Natural killer cell (primary cell): ENCODE data around the gene STUB1. TPM values are rescaled to one million over a fixed set of nuclear protein-coding genes. Genes with fewer than 3 reads are reported as not detected.

Experiments
- ATAC-seq, 3 donors: fragments of 150-1000 bp in 2 of 3; fragments of 200-7000 bp in 1 of 3; cut with Tn5 transposase; 1 replicate in 1 of 3; 2 replicates in 2 of 3; pipeline ENCODE4 v1.10.0; 2021; ENCODE audit warnings: mild to moderate bottlenecking in 2 of 3, moderate library complexity in 2 of 3
- DNase-seq, 2 donors: peaks; one replicate each; pipeline versions ENCODE4 v3.0.0 to v3.0.0-alpha.2; 2013 to 2021; ENCODE audit warnings: mixed read lengths in 1 of 2
- H3K27ac ChIP-seq: one replicate; pipeline ENCODE4 v1.5.1; 2013; ENCODE audit warnings: mild to moderate bottlenecking, low read length
- H3K27me3 ChIP-seq: one replicate; pipeline ENCODE4 v1.6.1; 2013; ENCODE audit warnings: low read length; ENCODE audit not compliant: control insufficient read depth, insufficient read depth
- H3K36me3 ChIP-seq: one replicate; pipeline ENCODE4 v1.6.1; 2013; ENCODE audit warnings: low read length; ENCODE audit not compliant: control insufficient read depth, insufficient read depth
- H3K4me1 ChIP-seq: one replicate; pipeline ENCODE4 v1.6.1; 2013; ENCODE audit warnings: low read length; ENCODE audit not compliant: control insufficient read depth, insufficient read depth
- H3K4me3 ChIP-seq: one replicate; pipeline ENCODE4 v1.5.1; 2013; ENCODE audit warnings: low read length
- H3K9me3 ChIP-seq: one replicate; pipeline ENCODE4 v1.6.1; 2013; ENCODE audit warnings: low read length; ENCODE audit not compliant: control insufficient read depth, insufficient read depth
- H3K27ac Mint-ChIP-seq, 2 donors: one replicate each; pipeline ENCODE4 v1.8.0; 2022; ENCODE audit warnings: mild to moderate bottlenecking in 2 of 2, mixed read lengths in 2 of 2, moderate library complexity in 1 of 2
- H3K27me3 Mint-ChIP-seq, 2 donors: one replicate each; pipeline ENCODE4 v1.8.0; 2022; ENCODE audit warnings: low read depth in 2 of 2, mixed read lengths in 2 of 2
- H3K36me3 Mint-ChIP-seq: one replicate; pipeline ENCODE4 v1.8.0; 2022; ENCODE audit warnings: mixed read lengths
- H3K4me1 Mint-ChIP-seq, 2 donors: one replicate each; pipeline ENCODE4 v1.8.0; 2022; ENCODE audit warnings: mixed read lengths in 2 of 2
- H3K4me3 Mint-ChIP-seq: one replicate; pipeline ENCODE4 v1.8.0; 2022; ENCODE audit warnings: mild to moderate bottlenecking, moderate library complexity, mixed read lengths
- H3K9me3 Mint-ChIP-seq, 2 donors: one replicate each; pipeline ENCODE4 v1.8.0; 2022; ENCODE audit warnings: mixed read lengths in 2 of 2
- CTCF ChIP-seq: fragments of 200-600 bp; IDR thresholded peaks from one replicate; pipeline ENCODE4 v1.8.0; 2022; ENCODE audit warnings: antibody characterized with exemption
- WGBS: methylation state at CpG from one replicate; pipeline ENCODE4 v1.1.7; 2013; ENCODE audit warnings: missing lambda C conversion rate; ENCODE audit not compliant: insufficient coverage; 5-methylcytosine and 5-hydroxymethylcytosine counted together
- intact Hi-C: fragments of 100-400 bp; cut with micrococcal nuclease; formaldehyde crosslinking; loops from one replicate; pipeline ENCODE4 v1.14.2; 2022
- total RNA-seq, 4 donors: library from RNA; stranded (reverse); fragments of 120-200 nt in 1 of 4; gene quantifications; one replicate each; pipeline versions ENCODE4 v1.2.3 to v1.2.4, GENCODE V29; 2013 to 2022

STUB1 gene
- total RNA-seq, 3 donors from 2014 or later (not counting 1 experiment from before 2014, with no cell fraction given) = 89.5 to 95.4 (median 93.5) TPM

GRCh38 chr16:667780-668518, 12.3 kb upstream of the STUB1 start, which contains the start of gene RHOT2:
Gene RHOT2 (plus strand): TSS chr16:668132. CDS start chr16:668200, 68 bp downstream.
- under 1% methylated on average over 78 of the region's 78 CpGs for WGBS
- no peaks in the 10 kb centered on the region for H3K36me3 Mint-ChIP-seq
- H3K4me3 ChIP-seq = peak within 1 kb of the TSS; percentile 66

GRCh38 chr16:668519-669171, 11.6 kb upstream of the STUB1 start:
- intact Hi-C loops = no loop called here
- Histone ChIP-seq H3K9me3 (no peaks in the 10 kb centered on the region), H3K4me3 (peak overlapping the region; percentile 66), H3K27ac (peak overlapping the region; percentile 65), H3K27me3 (no peaks in the 10 kb centered on the region), H3K36me3 (peaks cover 31% of the 10 kb centered on the region), H3K4me1 (peaks cover 21% of the 10 kb centered on the region)
- Mint-ChIP-seq H3K36me3 (no peaks in the 10 kb centered on the region), H3K9me3 (no peaks in the 10 kb centered on the region), H3K27me3 (no peaks in the 10 kb centered on the region), H3K4me1 (peaks cover 0 to 5% of the 10 kb centered on the region in 2 donors), H3K4me3 (peak overlapping the region; percentile 77), H3K27ac (peak overlapping the region in 1 of 2 donors; percentile 69)
- no peak for TF ChIP-seq CTCF
- ATAC-seq (peak in 1 of 3 donors; percentile 6), DNase-seq (peak in 1 of 2 donors; percentile 42)
- 9% methylated on average over 50 of the region's 50 CpGs for WGBS

More at GRCh38 chr16:667780-668518, 12.3 kb upstream of the STUB1 start, which contains the start of gene RHOT2:
- Mint-ChIP-seq H3K27ac (peak within 1 kb of the TSS; percentile 72 to 88), H3K4me3 (peak within 1 kb of the TSS; percentile 83), H3K4me1 (peaks cover 0 to 5% of the 10 kb centered on the region in 2 donors), H3K27me3 (no peaks in the 10 kb centered on the region), H3K9me3 (no peaks in the 10 kb centered on the region)
- H3K36me3 ChIP-seq = peaks cover 24% of the 10 kb centered on the region
- no peaks in the 10 kb centered on the region for H3K9me3 ChIP-seq
- intact Hi-C loops = no loop called here
- peak; percentile 76 for TF ChIP-seq CTCF
- ATAC-seq (peak; percentile 98 to 100 (median 98)), DNase-seq (peak; percentile 94 to 95)
- H3K27me3 ChIP-seq = no peaks in the 10 kb centered on the region
- peak within 1 kb of the TSS; percentile 65 for H3K27ac ChIP-seq
- peaks cover 21% of the 10 kb centered on the region for H3K4me1 ChIP-seq

- Mint-ChIP-seq H3K4me1 (peaks cover 0 to 5% of the 10 kb centered on the region in 2 donors), H3K36me3 (no peaks in the 10 kb centered on the region), H3K27ac (no peak overlapping the region), H3K27me3 (no peaks in the 10 kb centered on the region), H3K9me3 (no peaks in the 10 kb centered on the region), H3K4me3 (peak overlapping the region; percentile 42)
- Histone ChIP-seq H3K9me3 (no peaks in the 10 kb centered on the region), H3K27ac (no peak overlapping the region), H3K4me1 (peaks cover 21% of the 10 kb centered on the region), H3K27me3 (no peaks in the 10 kb centered on the region), H3K36me3 (peaks cover 31% of the 10 kb centered on the region), H3K4me3 (no peak overlapping the region)
- intact Hi-C loops = no loop called here
- TF ChIP-seq CTCF = no peak
- WGBS = 98% methylated on average over 13 of the region's 13 CpGs
- no peak for ATAC-seq
- DNase-seq = no peak
These were observed 10.5 kb upstream of the STUB1 start for GRCh38 chr16:669666-670065.
